ENCODE measurements around the gene AHNAK.
A peak's percentile ranks its signal among the peaks of the same experiment; 100 is the strongest.

The AHNAK gene

GRCh38 chr11:62546244-62546928 lies at the start of gene AHNAK:
Gene AHNAK, minus strand, starts transcription at chr11:62546806. Its CDS starts 10,708 bp downstream, at chr11:62536098.
- Mint-ChIP-seq H3K36me3 (ENCODE audit: low read depth) (no peaks in the 10 kb centered on the region), H3K27me3 (ENCODE audit: low read depth, poor library complexity) (peaks cover 68% of the 10 kb centered on the region), H3K4me1 (peaks cover 67% of the 10 kb centered on the region), H3K27ac (no peak within 1 kb of the TSS), H3K9me3 (no peaks in the 10 kb centered on the region), H3K4me3 (peak within 1 kb of the TSS; percentile 88)
- peak; percentile 82 for DNase-seq
- no peak for TF ChIP-seq CTCF (IDR thresholded peaks at IDR 0.05)

GRCh38 chr11:62595124-62595523 lies 48.5 kb upstream of the AHNAK start:
- Mint-ChIP-seq H3K4me3 (no peak overlapping the region), H3K27ac (no peak overlapping the region), H3K27me3 (ENCODE audit: low read depth, poor library complexity) (peaks cover 3% of the 10 kb centered on the region), H3K36me3 (ENCODE audit: low read depth) (peaks cover 67% of the 10 kb centered on the region), H3K9me3 (no peaks in the 10 kb centered on the region), H3K4me1 (peaks cover 64% of the 10 kb centered on the region)
- no peak for DNase-seq
- no peak for TF ChIP-seq CTCF (IDR thresholded peaks at IDR 0.05)

GRCh38 chr11:62593434-62594044 lies 46.9 kb upstream of the AHNAK start:
- Mint-ChIP-seq H3K27me3 (ENCODE audit: low read depth, poor library complexity) (peaks cover 3% of the 10 kb centered on the region), H3K27ac (peak overlapping the region; percentile 62), H3K36me3 (ENCODE audit: low read depth) (peaks cover 51% of the 10 kb centered on the region), H3K9me3 (no peaks in the 10 kb centered on the region), H3K4me1 (peaks cover 54% of the 10 kb centered on the region), H3K4me3 (peak overlapping the region; percentile 70)
- peak; percentile 46 for TF ChIP-seq CTCF (IDR thresholded peaks at IDR 0.05)
- peak; percentile 76 for DNase-seq

GRCh38 chr11:62592989-62593421 lies 46.4 kb upstream of the AHNAK start:
- peaks cover 46% of the 10 kb centered on the region for H3K36me3 Mint-ChIP-seq (ENCODE audit: low read depth)
- H3K4me1 Mint-ChIP-seq: peaks cover 49% of the 10 kb centered on the region
- DNase-seq: no peak
- TF ChIP-seq CTCF (IDR thresholded peaks at IDR 0.05): no peak
- peak overlapping the region; percentile 38 for H3K4me3 Mint-ChIP-seq
- H3K9me3 Mint-ChIP-seq: no peaks in the 10 kb centered on the region
- H3K27ac Mint-ChIP-seq: peak overlapping the region; percentile 64
- H3K27me3 Mint-ChIP-seq (ENCODE audit: low read depth, poor library complexity): no peaks in the 10 kb centered on the region

GRCh38 chr11:62592146-62592815 lies 45.7 kb upstream of the AHNAK start:
- Mint-ChIP-seq H3K4me1 (peaks cover 42% of the 10 kb centered on the region), H3K9me3 (no peaks in the 10 kb centered on the region), H3K4me3 (peak overlapping the region; percentile 99), H3K27me3 (ENCODE audit: low read depth, poor library complexity) (no peaks in the 10 kb centered on the region), H3K27ac (peak overlapping the region; percentile 95), H3K36me3 (ENCODE audit: low read depth) (peaks cover 39% of the 10 kb centered on the region)
- TF ChIP-seq CTCF (IDR thresholded peaks at IDR 0.05): no peak
- no peak for DNase-seq

Measured in nephron progenitor cell (in vitro differentiated cells).